K562 (cell line): ENCODE results near the gene ZDHHC19. TPM values are rescaled to one million over a fixed set of nuclear protein-coding genes. Genes with fewer than 3 reads are reported as not detected.
A peak's percentile ranks its signal among the peaks of the same experiment; 100 is the strongest.

ENCODE experiments used
- ARID1B ChIP-seq: fragments of 450-650 bp; IDR thresholded peaks from 2 replicates; pipeline ENCODE4 v1.6.1; 2016; ENCODE audit warnings: antibody characterized with exemption, mild to moderate bottlenecking, inconsistent platforms
- BRD9 ChIP-seq: fragments of 450-650 bp; IDR thresholded peaks from 2 replicates; pipeline ENCODE4 v1.6.1; 2018; ENCODE audit warnings: low read depth; ENCODE audit not compliant: partially characterized antibody
- CBX3 ChIP-seq, 2 experiments: IDR thresholded peaks; 1 replicate in 1 of 2; 2 replicates in 1 of 2; pipeline ENCODE4 v1.6.1; 2012; ENCODE audit warnings: inconsistent platforms in 2 of 2, low read length in 2 of 2, borderline replicate concordance in 1 of 2, control low read depth in 1 of 2
- DIDO1 ChIP-seq: fragments of 450-650 bp; IDR thresholded peaks from 2 replicates; pipeline ENCODE4 v1.6.1; 2016; ENCODE audit warnings: low read depth, missing biosample characterization, missing genetic modification characterization
- HEY1 ChIP-seq: fragments of 250-450 bp; sonication (Bioruptor Pico); IDR thresholded peaks from 2 replicates; pipeline ENCODE4 v1.5.0; 2020; ENCODE audit warnings: mild to moderate bottlenecking, moderate library complexity, borderline replicate concordance
- HMG20B ChIP-seq: fragments of 250-450 bp; sonication (Bioruptor Pico); IDR thresholded peaks from 2 replicates; pipeline ENCODE4 v1.5.0; 2021; ENCODE audit warnings: mild to moderate bottlenecking
- HOXB6 ChIP-seq: fragments of 250-450 bp; sonication (Bioruptor Pico); IDR thresholded peaks from 2 replicates; pipeline ENCODE4 v1.5.1; 2022; ENCODE audit warnings: mild to moderate bottlenecking, borderline replicate concordance
- HSF4 ChIP-seq: fragments of 250-450 bp; sonication (Bioruptor Pico); IDR thresholded peaks from 2 replicates; pipeline ENCODE4 v2.1.2; 2022; ENCODE audit warnings: mild to moderate bottlenecking, moderate library complexity, borderline replicate concordance
- IFI16 ChIP-seq: fragments of 250-450 bp; sonication (Bioruptor Pico); IDR thresholded peaks from 2 replicates; pipeline ENCODE4 v2.1.2; 2022; ENCODE audit warnings: mild to moderate bottlenecking, inconsistent platforms
- KDM1A ChIP-seq, 2 experiments: fragments of 450-650 bp; IDR thresholded peaks; 2 replicates each; pipeline ENCODE4 v1.6.1; 2016; ENCODE audit warnings: mild to moderate bottlenecking in 2 of 2
- MCM7 ChIP-seq, 2 experiments: fragments of 450-650 bp; IDR thresholded peaks; 2 replicates each; pipeline ENCODE4 v1.6.1; 2016 to 2018
- NFE2 ChIP-seq: IDR thresholded peaks from 2 replicates; pipeline ENCODE4 v1.6.1; 2014; ENCODE audit warnings: antibody characterized with exemption, low read depth
- NONO ChIP-seq, 2 experiments: fragments of 200-400 bp in 1 of 2; fragments of 450-650 bp in 1 of 2; formaldehyde crosslinking in 1 of 2; IDR thresholded peaks; 2 replicates each; pipeline ENCODE4 v1.6.1; 2017; ENCODE audit warnings: low read depth in 2 of 2, mild to moderate bottlenecking in 2 of 2, moderate library complexity in 2 of 2, low read length in 1 of 2
- PHF8 ChIP-seq: fragments of 200-600 bp; sonication (generic); IDR thresholded peaks from 2 replicates; pipeline ENCODE4 v1.6.1; 2012; ENCODE audit warnings: mixed run types, mild to moderate bottlenecking, inconsistent platforms, low read length, moderate library complexity, borderline replicate concordance
- PRDM10 ChIP-seq: fragments of 450-650 bp; IDR thresholded peaks from 2 replicates; pipeline ENCODE4 v1.6.1; 2018; ENCODE audit not compliant: partially characterized antibody
- SNRNP70 ChIP-seq: fragments of 200-400 bp; formaldehyde crosslinking; optimal IDR thresholded peaks from 2 replicates; pipeline ENCODE3; 2017; ENCODE audit warnings: low read depth, low read length
- TAF7 ChIP-seq: fragments of 450-650 bp; IDR thresholded peaks from 2 replicates; pipeline ENCODE4 v1.6.1; 2016; ENCODE audit warnings: missing genetic modification characterization, missing compliant biosample characterization
- TAF9B ChIP-seq: fragments of 450-650 bp; IDR thresholded peaks from 2 replicates; pipeline ENCODE4 v1.6.1; 2018; ENCODE audit warnings: mild to moderate bottlenecking; ENCODE audit not compliant: partially characterized antibody
- TCFL5 ChIP-seq: fragments of 250-450 bp; sonication (Bioruptor Pico); conservative IDR thresholded peaks from 2 replicates; pipeline ENCODE4 v1.6.1; 2021; ENCODE audit warnings: mild to moderate bottlenecking, moderate library complexity, matching md5 sums
- THRA ChIP-seq: fragments of 450-650 bp; IDR thresholded peaks from 2 replicates; pipeline ENCODE4 v1.6.1; 2017; ENCODE audit warnings: mild to moderate bottlenecking, moderate library complexity
- ZFX ChIP-seq: sonication (generic); formaldehyde crosslinking; IDR thresholded peaks from 2 replicates; pipeline ENCODE4 v1.8.0; 2022; ENCODE audit warnings: mild to moderate bottlenecking, missing genetic modification reagents, moderate library complexity
- polyA plus RNA-seq, 8 experiments: library from polyadenylated mRNA; depleted of rRNA in 4 of 8; stranded (reverse) in 5 of 8; unstranded in 3 of 8; fragments of >200 nt; fragmentation: Nextera tagmentation in 2 of 8; fragmentation: Illumina TruSeq in 1 of 8; extraction: Ambion mirVana in 2 of 8; extraction: Trizol in 1 of 8; gene quantifications; 2 replicates each; pipeline versions ENCODE4 v1.2.1 to v1.2.3, GENCODE V29; 2011 to 2014; ENCODE audit warnings: inconsistent platforms in 1 of 8, missing spikeins in 1 of 8
- total RNA-seq, 7 experiments: library from RNA; depleted of rRNA in 6 of 7; stranded (reverse); fragments of >200 nt in 6 of 7; fragmentation: Illumina TruSeq in 2 of 7; extraction: Trizol in 2 of 7; gene quantifications; 2 replicates each; pipeline versions ENCODE4 v1.2.1 to v1.2.3, GENCODE V29; 2011 to 2021; ENCODE audit warnings: low replicate concordance in 1 of 7
- TF ChIP-seq, protein P1 (sequence below): sonication (generic); formaldehyde crosslinking; IDR thresholded peaks from 2 replicates; pipeline ENCODE4 v1.8.0; 2022; ENCODE audit warnings: mild to moderate bottlenecking, missing genetic modification reagents
- TF ChIP-seq, protein P2 (sequence below): fragments of 450-650 bp; formaldehyde crosslinking; IDR thresholded peaks from 2 replicates; pipeline ENCODE4 v1.4.0; 2022; ENCODE audit warnings: mild to moderate bottlenecking, moderate library complexity

The ZDHHC19 gene
- total and polyA plus RNA-seq, 9 of the 15 experiments (the other 6 are each of a cell fraction or from before 2014, with no cell fraction given), result 0.40 to 5.5 (median 1.1) TPM

- TF ChIP-seq THRA (no peak), DIDO1 (no peak), HSF4 (CRISPR knock-in tag) (no peak), ARID1B (peak; percentile 53), HMG20B (CRISPR knock-in tag) (no peak), BRD9 (no peak), TCFL5 (no peak), NONO (IDR thresholded peaks at IDR 0.05; ENCODE audit: low read depth in 2 of 2, low read length in 1 of 2) (no peak), SNRNP70 (no peak), PRDM10 (no peak), TAF7 (tag) (no peak), PHF8 (no peak), MCM7 (IDR thresholded peaks at IDR 0.05) (no peak), TAF9B (no peak), HEY1 (no peak), CBX3 (IDR thresholded peaks at IDR 0.05; ENCODE audit: borderline replicate concordance in 1 of 2, low read length in 2 of 2) (no peak), ZFX (CRISPR knock-in tag) (peak; percentile 71), IFI16 (CRISPR knock-in tag) (no peak), KDM1A (IDR thresholded peaks at IDR 0.05) (no peak), HOXB6 (CRISPR knock-in tag) (no peak), NFE2 (no peak)
- TF ChIP-seq, protein P1, sequence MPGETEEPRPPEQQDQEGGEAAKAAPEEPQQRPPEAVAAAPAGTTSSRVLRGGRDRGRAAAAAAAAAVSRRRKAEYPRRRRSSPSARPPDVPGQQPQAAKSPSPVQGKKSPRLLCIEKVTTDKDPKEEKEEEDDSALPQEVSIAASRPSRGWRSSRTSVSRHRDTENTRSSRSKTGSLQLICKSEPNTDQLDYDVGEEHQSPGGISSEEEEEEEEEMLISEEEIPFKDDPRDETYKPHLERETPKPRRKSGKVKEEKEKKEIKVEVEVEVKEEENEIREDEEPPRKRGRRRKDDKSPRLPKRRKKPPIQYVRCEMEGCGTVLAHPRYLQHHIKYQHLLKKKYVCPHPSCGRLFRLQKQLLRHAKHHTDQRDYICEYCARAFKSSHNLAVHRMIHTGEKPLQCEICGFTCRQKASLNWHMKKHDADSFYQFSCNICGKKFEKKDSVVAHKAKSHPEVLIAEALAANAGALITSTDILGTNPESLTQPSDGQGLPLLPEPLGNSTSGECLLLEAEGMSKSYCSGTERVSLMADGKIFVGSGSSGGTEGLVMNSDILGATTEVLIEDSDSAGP (CRISPR knock-in tag), result no peak
- TF ChIP-seq, protein P2, sequence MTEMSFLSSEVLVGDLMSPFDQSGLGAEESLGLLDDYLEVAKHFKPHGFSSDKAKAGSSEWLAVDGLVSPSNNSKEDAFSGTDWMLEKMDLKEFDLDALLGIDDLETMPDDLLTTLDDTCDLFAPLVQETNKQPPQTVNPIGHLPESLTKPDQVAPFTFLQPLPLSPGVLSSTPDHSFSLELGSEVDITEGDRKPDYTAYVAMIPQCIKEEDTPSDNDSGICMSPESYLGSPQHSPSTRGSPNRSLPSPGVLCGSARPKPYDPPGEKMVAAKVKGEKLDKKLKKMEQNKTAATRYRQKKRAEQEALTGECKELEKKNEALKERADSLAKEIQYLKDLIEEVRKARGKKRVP (CRISPR knock-in tag), result no peak
Observed at GRCh38 chr3:196192524-196193051, 18.6 kb downstream of the ZDHHC19 start (continued).
